GM20431 (cell line): Measurements from ENCODE around the gene CNIH3.

ENCODE experiments used
- in situ Hi-C: fragments of 300-500 bp; cut with MseI, MboI; formaldehyde crosslinking; loops from one replicate; pipeline ENCODE4 v1.15.0; 2020; ENCODE audit warnings: low sequenced_read_pairs; ENCODE audit not compliant: unreplicated experiment

CNIH3 gene

DNA sequence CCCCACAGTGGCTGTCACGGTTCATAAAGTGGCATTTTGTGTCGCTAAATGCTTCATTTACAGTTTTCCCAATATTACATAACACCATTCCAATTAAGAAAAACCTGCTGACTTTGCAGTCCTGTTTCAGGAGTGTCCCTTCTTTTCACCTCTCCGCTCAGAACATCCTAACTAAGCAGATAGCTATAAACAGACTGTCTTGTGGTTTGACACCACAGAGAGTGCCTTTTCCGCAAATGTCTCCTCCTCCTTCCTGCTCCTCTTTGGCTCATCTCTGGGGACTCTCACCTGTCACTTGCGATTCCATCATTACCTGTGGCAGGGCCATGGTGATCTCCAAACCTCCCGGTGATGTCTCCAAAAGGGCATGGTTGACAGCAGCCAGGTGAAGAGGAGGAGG lies 119.0 kb downstream of the CNIH3 start:
- in situ Hi-C loops = no loop called here

DNA sequence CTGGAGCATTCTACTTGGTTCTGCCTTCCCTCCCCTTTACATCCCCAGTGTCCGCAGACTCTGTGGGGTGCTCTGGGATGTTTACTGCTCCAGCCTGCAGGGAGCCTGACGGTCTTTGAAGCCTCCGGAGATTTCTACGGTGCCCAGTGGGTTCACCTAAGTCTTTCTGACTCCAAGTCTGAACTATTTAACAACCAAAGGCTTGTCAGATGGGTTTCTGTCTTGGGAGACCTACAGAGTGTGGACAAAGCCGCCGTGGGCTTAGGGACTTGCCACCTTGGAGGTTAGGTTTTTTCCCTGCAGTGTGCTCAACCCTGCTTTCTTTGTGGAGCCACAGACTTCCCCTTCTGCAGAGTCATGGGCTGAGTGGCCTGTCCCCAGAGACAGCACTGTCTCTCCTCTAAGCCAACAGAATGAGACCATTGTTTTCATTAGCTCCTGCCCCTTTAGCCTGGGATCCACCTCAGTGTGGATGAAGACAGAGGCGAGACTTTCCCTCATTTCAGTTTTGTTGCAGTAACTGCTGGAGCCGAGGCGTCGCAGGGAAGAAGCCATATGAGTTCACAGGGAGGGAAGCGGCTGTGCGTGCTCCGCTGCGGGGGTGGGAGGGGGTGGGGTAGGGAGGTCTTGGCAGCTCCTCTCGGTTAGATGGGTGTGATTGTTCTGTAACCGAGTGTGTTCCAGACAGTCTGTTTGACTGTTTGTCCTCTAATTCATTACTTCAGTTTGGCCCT lies 120.7 kb downstream of the CNIH3 start:
- in situ Hi-C loops = no loop called here

DNA sequence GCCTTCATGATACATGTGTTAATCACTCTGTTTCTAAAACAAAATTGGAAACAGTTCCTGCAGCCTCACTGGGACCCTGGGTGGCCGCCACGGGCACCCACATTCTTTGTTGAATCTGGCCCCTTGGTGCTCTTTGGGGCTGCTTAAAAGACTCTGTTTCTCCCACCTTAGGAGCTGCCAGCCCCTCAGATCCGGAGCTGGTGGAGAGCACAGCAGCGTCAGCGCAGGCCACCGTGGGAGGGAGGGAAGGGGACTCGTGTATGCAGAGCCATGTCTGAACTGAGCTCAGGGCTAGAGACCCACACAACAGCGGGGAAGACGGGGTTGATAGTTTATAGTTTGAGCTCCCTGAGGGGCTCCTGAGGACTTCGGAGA lies 121.2 kb downstream of the CNIH3 start:
- in situ Hi-C loops = no loop called here

DNA sequence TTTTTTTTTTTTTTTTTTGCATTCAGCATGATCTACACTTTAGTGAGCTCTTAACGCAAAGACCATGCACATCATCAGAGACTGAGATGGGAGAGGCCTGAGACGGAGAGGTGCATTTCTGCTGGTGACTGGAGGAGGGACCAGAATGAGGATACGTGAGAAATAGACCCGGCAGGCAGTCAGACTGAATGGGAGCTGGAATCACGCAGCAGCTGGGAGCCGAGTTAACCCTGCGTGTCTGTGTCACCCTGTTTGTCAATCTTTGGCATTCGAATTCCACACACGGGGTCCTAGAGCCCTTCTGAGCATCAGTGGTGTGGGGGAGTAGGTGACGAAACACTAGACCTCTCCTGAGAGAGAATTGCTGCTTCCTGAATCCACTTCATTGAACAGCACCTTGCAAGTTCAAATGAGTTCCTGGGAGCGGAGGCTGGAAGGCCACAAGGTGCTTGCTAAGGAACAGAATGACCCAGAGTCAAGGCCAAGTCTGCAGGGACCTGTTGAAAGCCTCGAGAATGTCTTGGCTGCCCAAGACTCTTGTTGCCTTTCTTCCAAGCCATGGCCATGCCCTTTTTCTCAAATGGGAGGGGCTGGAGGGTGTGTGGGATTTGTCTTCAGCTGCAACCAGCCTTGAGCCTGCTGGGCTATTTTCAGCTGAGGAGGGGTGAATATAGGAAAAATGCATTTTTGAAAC lies 123.3 kb downstream of the CNIH3 start:
- in situ Hi-C loops = no loop called here

DNA sequence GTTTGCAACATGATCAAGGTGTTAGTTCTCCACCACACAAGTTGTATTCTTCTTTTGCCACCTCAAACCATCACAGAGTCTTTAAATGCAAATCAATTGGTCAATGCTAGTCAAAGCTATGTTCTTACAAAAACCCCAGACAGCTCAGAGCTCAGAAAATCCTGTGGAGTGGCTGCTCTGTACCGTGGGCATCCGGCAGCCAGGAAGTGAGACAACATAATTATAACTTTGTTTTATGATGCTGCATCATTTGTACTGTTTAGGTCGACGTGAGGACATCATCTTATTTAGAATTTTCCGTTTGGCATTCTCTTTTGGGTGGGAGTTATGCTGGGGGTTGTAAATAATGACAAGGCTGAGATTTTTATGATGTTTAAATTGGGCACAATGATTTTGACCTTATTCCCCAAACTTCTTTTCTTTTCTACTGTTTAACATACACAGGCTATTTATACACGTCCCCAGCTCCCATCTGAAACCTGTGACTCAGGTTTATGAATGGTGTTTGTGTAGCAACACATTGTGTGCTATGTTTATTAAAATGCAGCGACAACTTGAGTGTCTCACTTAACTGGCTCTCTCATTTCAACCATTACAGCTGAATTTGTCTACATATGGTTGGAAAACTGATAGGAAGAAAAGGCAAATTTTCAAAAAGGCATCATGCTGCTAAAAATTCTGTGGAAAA lies 124.0 kb downstream of the CNIH3 start:
- in situ Hi-C loops = no loop called here

DNA sequence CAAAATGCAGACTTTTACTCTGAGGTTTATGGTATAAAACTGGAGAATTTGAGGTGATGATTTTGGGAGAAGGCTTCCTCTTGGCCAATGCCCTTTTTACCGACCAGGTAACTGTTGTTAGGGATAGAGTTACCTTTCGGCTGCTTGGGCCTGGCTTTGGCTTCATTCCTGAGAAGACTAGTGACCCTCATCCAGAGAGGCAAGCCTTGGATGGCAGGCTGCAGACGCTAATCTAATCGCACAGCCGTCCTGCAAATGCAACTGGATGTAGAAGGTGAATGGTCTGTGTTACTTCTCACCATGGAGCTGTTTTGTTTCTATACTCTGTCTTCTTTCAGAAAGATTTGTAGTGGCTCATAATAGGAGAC lies 124.6 kb downstream of the CNIH3 start:
- in situ Hi-C loops = no loop called here

DNA sequence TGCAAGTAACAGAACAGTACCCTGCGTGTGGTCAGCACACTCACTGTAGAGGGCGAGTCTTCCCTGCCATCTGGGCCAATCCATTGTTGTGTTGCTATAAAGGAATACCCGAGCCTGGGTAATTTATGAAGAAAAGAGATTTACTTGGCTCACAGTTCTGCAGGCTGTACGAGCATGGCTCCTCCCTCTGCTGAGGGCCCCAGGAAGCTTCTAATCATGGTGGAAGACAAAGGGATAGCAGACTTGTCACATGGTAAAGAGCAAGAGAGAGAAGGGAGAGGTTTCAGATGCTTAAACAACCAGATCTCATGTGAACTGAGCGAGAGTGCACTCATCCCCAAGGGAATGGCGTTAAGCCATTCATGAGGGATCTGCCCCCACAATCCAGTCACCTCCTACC lies 126.2 kb downstream of the CNIH3 start:
- in situ Hi-C loops = no loop called here

DNA sequence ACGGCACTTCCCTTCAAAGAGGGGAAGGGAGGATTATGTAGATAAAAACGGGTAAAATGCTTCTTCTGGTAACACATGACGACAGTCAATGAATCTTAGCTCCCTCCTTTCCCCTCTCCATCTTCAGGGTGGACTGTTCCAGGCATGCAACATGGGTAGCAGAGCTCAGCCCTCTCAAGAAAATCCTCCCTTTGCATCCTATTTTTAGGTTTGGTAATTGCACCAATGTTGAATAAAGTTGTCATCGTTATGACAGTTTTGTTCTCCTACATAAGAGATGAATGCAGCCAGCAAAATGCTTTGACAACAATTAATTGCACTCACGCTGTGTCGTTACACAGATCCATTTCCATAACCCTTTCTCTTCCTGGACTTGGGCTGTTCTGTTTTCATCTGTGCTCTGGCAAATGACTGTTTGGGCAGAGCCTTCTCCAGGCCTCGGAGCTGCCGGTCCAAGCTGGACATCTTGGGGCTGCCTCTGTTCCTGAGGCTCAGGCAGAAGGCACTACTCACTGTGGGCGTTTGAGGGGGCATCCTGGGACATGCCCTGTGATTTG lies 127.6 kb downstream of the CNIH3 start:
- in situ Hi-C loops = no loop called here

DNA sequence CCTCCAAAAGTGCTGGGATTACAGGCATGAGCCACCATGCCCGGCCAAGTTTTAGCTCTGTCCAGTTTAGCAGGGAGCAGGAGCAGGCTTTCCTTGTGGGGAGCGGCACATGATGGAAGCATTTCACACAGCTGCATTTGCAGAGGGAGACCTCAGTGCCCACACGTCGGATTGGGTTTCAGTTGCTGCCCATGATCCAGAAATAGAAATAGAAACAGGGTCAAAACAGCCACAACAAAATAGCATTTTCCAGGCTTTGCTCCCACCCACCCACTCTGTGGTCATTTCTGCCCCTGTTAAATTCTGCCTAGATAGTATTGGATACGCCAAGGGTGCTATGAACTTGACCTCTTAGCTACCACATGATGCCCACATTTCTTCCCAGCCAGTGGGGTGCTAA lies 128.4 kb downstream of the CNIH3 start:
- in situ Hi-C loops = no loop called here

DNA sequence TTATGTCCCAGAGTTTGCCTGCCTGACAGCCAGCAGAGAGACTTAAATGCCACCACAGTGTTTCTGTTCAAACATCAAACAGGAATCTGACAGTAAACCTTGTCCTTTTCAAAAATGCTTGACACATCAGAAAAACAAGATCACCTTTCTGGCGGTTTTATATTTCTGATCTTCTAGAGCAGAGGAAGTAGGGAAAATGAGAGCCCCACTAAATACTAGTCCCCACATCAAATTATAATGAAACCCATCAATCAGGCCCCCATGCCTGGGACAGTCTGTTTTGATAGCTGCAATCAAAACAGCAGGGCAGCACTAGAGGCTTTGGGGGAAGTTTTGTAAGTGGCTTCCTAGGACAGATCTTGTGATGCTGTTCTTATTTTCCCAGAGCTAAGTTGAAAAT lies 129.3 kb downstream of the CNIH3 start:
- in situ Hi-C loops = no loop called here

DNA sequence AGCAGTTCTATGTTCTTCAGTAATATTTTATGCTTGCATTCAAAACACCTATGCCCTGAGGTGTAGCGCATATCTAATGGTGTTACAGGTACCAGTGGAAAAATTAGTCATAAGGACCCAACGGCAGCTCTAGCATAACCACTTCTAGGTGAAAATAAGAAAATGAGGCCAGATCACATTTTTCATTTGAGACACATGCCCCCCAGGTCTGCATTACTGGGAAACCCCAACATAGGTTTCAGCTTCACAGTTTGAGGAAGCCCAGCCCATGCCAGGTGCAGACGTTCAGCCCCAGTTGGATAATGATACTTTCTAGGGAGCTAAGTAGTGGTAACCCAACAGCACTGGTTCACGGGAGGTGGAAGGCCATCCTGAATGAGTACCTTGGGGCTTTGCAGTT lies 129.8 kb downstream of the CNIH3 start:
- in situ Hi-C loops = no loop called here

DNA sequence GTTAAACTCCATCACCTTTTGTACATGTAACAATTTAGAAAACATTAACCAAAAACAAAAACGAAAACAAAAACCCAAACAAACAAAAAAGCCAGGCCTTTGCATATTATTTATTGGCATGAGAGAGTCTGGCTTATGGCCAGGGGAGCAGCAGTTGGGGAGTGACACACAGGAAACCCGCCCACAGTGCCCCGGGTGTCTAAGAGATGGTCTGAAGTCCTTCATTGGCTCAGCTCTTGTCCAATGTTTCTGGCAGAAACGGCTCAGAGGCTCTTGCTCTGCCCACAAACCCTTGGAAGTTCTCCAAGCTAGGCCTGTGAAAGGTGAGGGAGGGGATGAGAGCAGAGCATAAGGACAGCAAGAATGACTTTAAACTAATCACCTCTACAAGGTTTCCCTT lies 131.5 kb downstream of the CNIH3 start:
- in situ Hi-C loops = no loop called here

DNA sequence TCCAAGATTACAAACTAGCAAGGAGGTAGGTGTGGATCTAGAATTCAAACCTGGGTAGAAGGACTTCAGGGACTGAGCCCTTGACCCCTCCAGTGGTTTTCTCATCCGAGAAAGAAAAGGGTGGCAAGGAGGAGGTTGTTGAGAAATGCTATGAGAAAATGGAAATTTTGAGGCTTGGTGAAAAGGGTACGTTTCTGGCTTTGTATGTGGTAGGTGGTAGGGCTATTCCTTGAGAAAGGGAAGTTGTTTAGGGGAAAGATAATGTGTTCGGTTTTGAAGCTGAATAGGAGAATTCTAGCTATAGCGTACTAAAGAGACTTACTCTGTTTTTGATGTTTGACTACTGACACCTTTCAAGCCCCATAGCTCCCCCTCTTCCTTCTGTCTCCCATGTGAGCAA lies 133.8 kb downstream of the CNIH3 start:
- in situ Hi-C loops = no loop called here

DNA sequence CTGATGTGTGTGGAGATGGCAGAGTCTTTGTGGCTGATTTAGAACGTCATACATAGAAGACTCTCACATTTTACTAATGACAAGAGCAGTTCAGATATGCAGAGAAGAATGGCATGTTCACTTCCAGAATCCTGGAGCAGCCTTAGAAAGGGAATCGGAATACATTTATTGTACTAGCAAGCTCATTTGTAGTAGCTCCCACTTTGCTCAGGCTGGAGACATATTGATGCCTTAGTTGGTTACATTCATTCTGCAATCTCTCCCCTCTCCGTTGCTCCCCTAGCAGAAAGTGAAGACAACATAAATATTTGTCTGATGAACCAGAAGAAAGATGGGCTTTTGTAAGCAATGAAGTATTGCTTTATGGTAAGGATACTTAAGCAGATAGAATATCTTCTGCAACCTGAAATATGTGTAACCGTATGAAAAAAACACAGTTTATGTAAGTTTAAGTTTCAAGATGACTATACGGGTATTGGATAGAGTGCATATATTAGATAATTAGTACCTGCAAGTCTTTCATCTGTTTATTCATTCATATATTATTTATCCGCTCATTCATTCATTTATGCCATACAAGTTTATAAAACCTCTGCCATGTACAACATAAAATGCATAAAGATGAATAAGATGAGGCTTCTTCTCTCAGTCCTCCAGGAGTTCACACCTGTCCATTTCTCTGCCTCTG lies 135.7 kb downstream of the CNIH3 start:
- in situ Hi-C loops = no loop called here

DNA sequence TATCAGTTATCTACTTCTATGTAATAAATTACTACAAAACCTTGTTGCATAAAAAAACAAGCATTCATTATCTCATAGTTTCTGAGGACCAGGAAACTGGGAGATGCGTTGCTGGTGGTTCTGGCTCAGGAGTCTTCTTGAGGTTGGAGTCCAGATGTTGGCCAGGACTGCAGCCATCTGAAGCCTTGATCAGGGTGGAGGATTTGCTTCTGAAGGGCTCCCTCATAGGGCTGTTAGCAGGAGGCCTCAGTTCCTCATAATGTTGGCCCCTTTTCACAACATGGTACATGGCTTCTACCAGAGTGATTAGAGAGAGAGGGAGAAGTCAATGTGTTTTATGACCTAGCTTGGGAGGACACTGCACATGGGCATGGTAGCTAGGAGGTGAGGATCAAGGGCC lies 137.4 kb downstream of the CNIH3 start:
- in situ Hi-C loops = no loop called here

DNA sequence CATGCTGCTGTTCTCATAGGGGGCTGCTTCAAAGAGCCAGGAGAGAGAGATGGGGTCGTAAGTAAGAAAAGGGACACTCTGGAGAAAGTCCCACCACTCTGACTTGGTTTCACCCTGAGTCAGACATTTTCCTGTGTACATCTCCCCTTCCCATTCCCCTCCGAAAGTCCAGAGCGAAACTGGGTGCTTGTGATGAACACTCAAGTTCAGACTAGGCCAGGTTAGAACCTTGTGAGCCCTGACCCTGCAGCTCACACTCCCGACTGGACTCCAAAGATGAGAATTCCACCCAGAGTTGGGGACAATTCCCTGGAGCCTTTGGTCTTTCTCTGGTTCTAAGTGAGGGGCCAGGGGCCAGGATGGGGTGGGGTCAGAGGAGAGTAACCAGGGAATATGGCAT lies 139.5 kb downstream of the CNIH3 start:
- in situ Hi-C loops = no loop called here

DNA sequence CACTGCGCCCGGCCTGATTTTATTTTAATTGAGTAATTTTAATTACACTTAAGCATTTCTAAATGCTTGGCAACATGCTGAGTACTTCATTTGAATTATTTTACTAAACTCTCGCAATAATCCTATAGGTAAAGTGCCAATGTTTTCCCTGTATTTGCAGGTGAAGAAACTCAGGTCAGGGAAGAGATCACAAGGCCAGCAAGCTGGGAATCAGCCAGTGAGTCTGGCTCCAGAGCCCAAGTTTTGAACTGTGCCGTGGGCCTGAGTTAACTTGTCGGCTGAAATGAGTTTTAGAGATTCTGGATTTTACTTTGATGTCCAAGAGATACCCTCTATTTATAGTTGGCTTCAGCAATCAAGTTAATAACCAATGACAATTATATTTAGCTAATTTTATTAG lies 141.4 kb downstream of the CNIH3 start:
- in situ Hi-C loops = no loop called here

DNA sequence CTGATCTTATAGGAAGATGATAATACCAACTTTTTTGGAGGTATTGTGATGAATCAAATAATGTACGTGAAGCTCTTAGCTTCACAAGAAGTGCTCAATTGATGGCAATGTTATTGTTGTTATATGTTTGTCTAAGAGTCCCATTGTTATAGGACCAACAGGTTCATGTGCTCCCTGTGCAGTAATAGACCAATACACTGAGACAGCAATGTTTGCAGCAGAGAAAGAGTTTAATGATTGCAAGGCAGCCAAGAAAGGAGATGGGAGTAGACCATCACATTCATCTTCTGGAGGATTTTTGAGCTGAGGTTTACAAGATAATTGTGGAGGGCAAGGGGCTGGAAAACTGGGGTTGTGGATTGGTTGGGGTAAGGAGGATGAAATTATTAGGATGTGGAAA lies 143.0 kb downstream of the CNIH3 start:
- in situ Hi-C loops = no loop called here

DNA sequence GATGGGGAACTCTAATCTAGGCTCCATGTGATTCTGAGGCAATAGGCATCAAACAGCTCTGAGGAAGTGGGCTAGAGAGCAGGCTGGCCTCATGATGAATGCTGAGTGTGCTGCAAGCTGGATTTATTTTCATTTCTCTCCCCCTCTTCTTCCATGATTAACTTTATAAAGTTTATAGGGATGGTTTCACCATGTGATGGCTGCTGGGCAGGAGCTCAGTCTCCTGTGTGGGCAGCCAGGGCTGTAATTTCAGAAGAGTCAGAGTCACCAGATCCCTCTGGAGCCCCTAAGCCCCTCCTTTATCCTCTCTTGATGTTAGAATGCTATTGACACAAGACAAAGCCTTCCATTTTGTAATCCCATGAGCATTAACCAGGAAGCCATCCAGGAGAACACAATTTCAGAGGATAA lies 143.6 kb downstream of the CNIH3 start:
- in situ Hi-C loops = no loop called here

DNA sequence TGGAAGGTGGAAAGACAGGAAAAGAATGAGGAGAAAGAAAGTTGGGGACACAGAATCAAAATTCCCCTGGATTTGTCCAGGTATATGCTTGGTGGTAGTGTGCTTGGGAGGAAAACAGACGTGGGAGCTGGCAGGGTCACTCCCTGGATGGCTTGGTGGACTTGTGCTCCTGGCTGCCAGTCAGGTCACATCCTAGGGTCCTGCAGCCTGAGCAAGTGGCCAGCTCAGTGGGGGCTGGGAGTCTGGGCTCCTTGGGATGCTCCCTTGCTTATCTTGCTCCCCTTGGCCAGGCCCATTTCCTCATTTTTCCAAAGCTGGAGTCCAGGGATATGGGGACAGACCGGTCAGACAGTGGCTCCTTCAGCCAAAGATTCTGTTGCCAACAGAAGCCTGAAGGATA lies 144.0 kb downstream of the CNIH3 start:
- in situ Hi-C loops = no loop called here

DNA sequence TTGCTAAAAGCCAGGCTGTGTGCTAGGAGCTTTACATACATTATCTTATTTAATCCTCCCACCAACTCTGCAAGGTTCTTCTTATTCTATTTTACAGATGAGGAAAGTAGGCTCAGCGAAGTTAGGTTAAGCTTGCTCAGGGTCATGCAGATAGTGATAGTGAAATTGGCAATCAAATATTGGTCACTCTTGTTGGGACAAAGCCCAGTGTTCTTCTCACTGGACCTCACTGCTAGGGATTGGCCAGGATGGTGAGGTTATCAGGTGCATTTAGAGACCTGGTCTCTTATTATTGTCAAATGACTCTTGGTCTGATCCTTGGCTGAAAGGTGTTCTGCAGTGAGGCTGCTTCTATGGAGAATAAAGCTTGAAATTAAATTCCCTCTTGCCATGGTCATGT lies 145.1 kb downstream of the CNIH3 start:
- in situ Hi-C loops = no loop called here
